Right cardiac atrium (tissue), 5 donors: ENCODE data around the gene GDF10. TPM values are rescaled to one million over a fixed set of nuclear protein-coding genes. Genes with fewer than 3 reads are reported as not detected.

Experiments
- ATAC-seq, 2 donors: fragments of 200-7000 bp; cut with Tn5 transposase; one replicate each; pipeline versions ENCODE4 v1.8.0 to v1.9.1; 2020; ENCODE audit warnings: moderate library complexity in 2 of 2, mild to moderate bottlenecking in 1 of 2
- DNase-seq, 3 donors: peaks; one replicate each; pipeline ENCODE4 v3.0.0-alpha.2; 2020
- H3K27ac ChIP-seq: one replicate; pipeline ENCODE4 v1.5.1; 2013; ENCODE audit warnings: mild to moderate bottlenecking, low read length, control low read depth, moderate library complexity
- H3K27me3 ChIP-seq: one replicate; pipeline ENCODE4 v1.6.1; 2013; ENCODE audit not compliant: control insufficient read depth, insufficient read depth
- H3K4me1 ChIP-seq: one replicate; pipeline ENCODE4 v1.6.1; 2013; ENCODE audit warnings: low read length; ENCODE audit not compliant: control insufficient read depth, insufficient read depth
- H3K4me3 ChIP-seq: one replicate; pipeline ENCODE4 v1.5.1; 2013; ENCODE audit warnings: low read length, control low read depth
- H3K9me3 ChIP-seq: one replicate; pipeline ENCODE4 v1.6.1; 2013; ENCODE audit warnings: low read length; ENCODE audit not compliant: control insufficient read depth
- WGBS: extraction: QIAGEN DNeasy Blood & Tissue Kit; methylation state at CpG from one replicate; pipeline ENCODE4 v1.1.7; 2013; 5-methylcytosine and 5-hydroxymethylcytosine counted together
- intact Hi-C, 4 donors: fragments of 100-400 bp; cut with DNase I; formaldehyde crosslinking; loops; one replicate each; pipeline versions ENCODE4 v1.11.0 to v1.14.0; 2022 to 2023
- polyA plus RNA-seq: library from polyadenylated mRNA; stranded (reverse); fragments of 200-250 nt; gene quantifications from one replicate; pipeline ENCODE4 v1.2.3, GENCODE V29; 2013
- total RNA-seq, 4 donors: library from RNA; stranded (reverse); fragmentation: NEBNext Ultra II Directional; extraction: Animal tissue kit (Norgen Biotek cat#: 25700); gene quantifications; one replicate each; pipeline ENCODE4 v1.2.1, GENCODE V29; 2021
- donor health status: healthy with polysubstance abuse.
- donor health status: DM: no; HTN: yes; CAD: no.
- donor health status: DM: no; HTN: no; CAD: no.
- donor health status: DM: no; HTN: yes; CAD: no; lungs with severe emphysema.
- donor health status: DM: yes; HTN: yes; CAD: no.

Gene GDF10
- total and polyA plus RNA-seq, 5 donors, result 1.8 to 4.3 (median 2.5) TPM

GRCh38 chr10:47348138-47348651 is 48.2 kb downstream of the GDF10 start, which contains the start of gene RBP3:
Gene RBP3, plus strand, starts transcription at chr10:47348363. Its CDS starts 122 bp downstream, at chr10:47348485.
- Histone ChIP-seq H3K4me3 (no peak within 1 kb of the TSS), H3K27me3 (no peaks in the 10 kb centered on the region), H3K9me3 (no peaks in the 10 kb centered on the region), H3K4me1 (no peaks in the 10 kb centered on the region), H3K27ac (no peak within 1 kb of the TSS)
- ATAC-seq (no peak), DNase-seq (no peak)
- WGBS, result 81% methylated on average over 5 of the region's 5 CpGs
- intact Hi-C loops, result no loop called here

DNA sequence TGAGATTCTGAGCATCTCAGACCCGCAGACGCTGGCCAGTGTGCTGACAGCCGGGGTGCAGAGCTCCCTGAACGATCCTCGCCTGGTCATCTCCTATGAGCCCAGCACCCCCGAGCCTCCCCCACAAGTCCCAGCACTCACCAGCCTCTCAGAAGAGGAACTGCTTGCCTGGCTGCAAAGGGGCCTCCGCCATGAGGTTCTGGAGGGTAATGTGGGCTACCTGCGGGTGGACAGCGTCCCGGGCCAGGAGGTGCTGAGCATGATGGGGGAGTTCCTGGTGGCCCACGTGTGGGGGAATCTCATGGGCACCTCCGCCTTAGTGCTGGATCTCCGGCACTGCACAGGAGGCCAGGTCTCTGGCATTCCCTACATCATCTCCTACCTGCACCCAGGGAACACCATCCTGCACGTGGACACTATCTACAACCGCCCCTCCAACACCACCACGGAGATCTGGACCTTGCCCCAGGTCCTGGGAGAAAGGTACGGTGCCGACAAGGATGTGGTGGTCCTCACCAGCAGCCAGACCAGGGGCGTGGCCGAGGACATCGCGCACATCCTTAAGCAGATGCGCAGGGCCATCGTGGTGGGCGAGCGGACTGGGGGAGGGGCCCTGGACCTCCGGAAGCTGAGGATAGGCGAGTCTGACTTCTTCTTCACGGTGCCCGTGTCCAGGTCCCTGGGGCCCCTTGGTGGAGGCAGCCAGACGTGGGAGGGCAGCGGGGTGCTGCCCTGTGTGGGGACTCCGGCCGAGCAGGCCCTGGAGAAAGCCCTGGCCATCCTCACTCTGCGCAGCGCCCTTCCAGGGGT is 48.9 kb downstream of the GDF10 start:
- intact Hi-C loops, result no loop called here
- no peak for DNase-seq
- H3K4me3 ChIP-seq, result no peak overlapping the region
- no peaks in the 10 kb centered on the region for H3K9me3 ChIP-seq
- WGBS, result 88% methylated on average over 36 of the region's 36 CpGs
- no peaks in the 10 kb centered on the region for H3K27me3 ChIP-seq
- H3K4me1 ChIP-seq, result no peaks in the 10 kb centered on the region
- no peak overlapping the region for H3K27ac ChIP-seq
- no peak for ATAC-seq

- H3K4me1 ChIP-seq, result no peaks in the 10 kb centered on the region
- H3K4me3 ChIP-seq, result no peak overlapping the region
- ATAC-seq (no peak), DNase-seq (no peak)
- intact Hi-C loops, result no loop called here
- no peaks in the 10 kb centered on the region for H3K27me3 ChIP-seq
- H3K27ac ChIP-seq, result no peak overlapping the region
- 93% methylated on average over 22 of the region's 22 CpGs for WGBS
- no peaks in the 10 kb centered on the region for H3K9me3 ChIP-seq
These were observed 49.5 kb downstream of the GDF10 start for GRCh38 chr10:47349516-47349915.

- intact Hi-C loops, result no loop called here
These were observed 50.0 kb downstream of the GDF10 start for GRCh38 chr10:47349941-47350371.

GRCh38 chr10:47350671-47351640 is 51.0 kb downstream of the GDF10 start:
- DNase-seq (no peak), ATAC-seq (no peak)
- WGBS, result 93% methylated on average over 39 of the region's 39 CpGs
- Histone ChIP-seq H3K27me3 (no peaks in the 10 kb centered on the region), H3K4me3 (no peak overlapping the region), H3K4me1 (no peaks in the 10 kb centered on the region), H3K9me3 (no peaks in the 10 kb centered on the region), H3K27ac (no peak overlapping the region)
- intact Hi-C loops, result no loop called here

More at GRCh38 chr10:47349941-47350371, 50.0 kb downstream of the GDF10 start:
- WGBS, result 95% methylated on average over 31 of the region's 31 CpGs
- Histone ChIP-seq H3K4me1 (no peaks in the 10 kb centered on the region), H3K27ac (no peak overlapping the region), H3K4me3 (no peak overlapping the region), H3K9me3 (no peaks in the 10 kb centered on the region), H3K27me3 (no peaks in the 10 kb centered on the region)
- ATAC-seq (no peak), DNase-seq (no peak)

GRCh38 chr10:47351899-47352815 is 52.2 kb downstream of the GDF10 start:
- intact Hi-C loops, result no loop called here
- WGBS, result 81% methylated on average over 14 of the region's 14 CpGs
- no peak for DNase-seq

DNA sequence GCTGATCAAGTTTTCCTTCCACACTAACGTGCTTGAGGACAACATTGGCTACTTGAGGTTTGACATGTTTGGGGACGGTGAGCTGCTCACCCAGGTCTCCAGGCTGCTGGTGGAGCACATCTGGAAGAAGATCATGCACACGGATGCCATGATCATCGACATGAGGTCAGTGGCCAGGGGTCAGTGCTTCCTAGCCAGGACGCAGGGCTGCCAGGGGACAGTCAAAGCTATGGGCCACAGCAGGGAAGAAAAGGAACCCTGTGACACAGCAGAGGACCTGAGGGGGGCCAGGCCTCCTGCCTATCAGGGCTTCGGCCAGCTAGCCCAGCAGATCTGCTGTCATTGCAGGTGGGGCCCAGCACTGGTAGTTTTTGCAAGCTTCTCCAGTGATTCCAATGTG is 53.4 kb downstream of the GDF10 start:
- WGBS, result 91% methylated on average over 6 of the region's 6 CpGs
- no peak for DNase-seq
- intact Hi-C loops, result no loop called here
- no peak overlapping the region for H3K4me3 ChIP-seq
- no peaks in the 10 kb centered on the region for H3K9me3 ChIP-seq
- no peak for ATAC-seq
- no peaks in the 10 kb centered on the region for H3K27me3 ChIP-seq
- no peak overlapping the region for H3K27ac ChIP-seq
- no peaks in the 10 kb centered on the region for H3K4me1 ChIP-seq

More at GRCh38 chr10:47351899-47352815, 52.2 kb downstream of the GDF10 start:
- Histone ChIP-seq H3K9me3 (no peaks in the 10 kb centered on the region), H3K4me1 (no peaks in the 10 kb centered on the region), H3K27ac (no peak overlapping the region), H3K4me3 (no peak overlapping the region), H3K27me3 (no peaks in the 10 kb centered on the region)
- no peak for ATAC-seq

- H3K27me3 ChIP-seq, result no peaks in the 10 kb centered on the region
- H3K4me1 ChIP-seq, result no peaks in the 10 kb centered on the region
- DNase-seq (no peak), ATAC-seq (no peak)
- intact Hi-C loops, result no loop called here
- no peaks in the 10 kb centered on the region for H3K9me3 ChIP-seq
- H3K4me3 ChIP-seq, result no peak overlapping the region
- WGBS, result 63% methylated on average over 4 of the region's 4 CpGs
- H3K27ac ChIP-seq, result no peak overlapping the region
These were observed 54.2 kb downstream of the GDF10 start for GRCh38 chr10:47354165-47354564.

- Histone ChIP-seq H3K9me3 (no peaks in the 10 kb centered on the region), H3K27ac (no peak overlapping the region), H3K4me1 (no peaks in the 10 kb centered on the region), H3K27me3 (no peaks in the 10 kb centered on the region), H3K4me3 (no peak overlapping the region)
- no peak for DNase-seq
- no peak for ATAC-seq
- intact Hi-C loops, result no loop called here
- WGBS, result 77% methylated on average over 1 of the region's 1 CpG
These were observed 54.9 kb downstream of the GDF10 start for GRCh38 chr10:47354900-47355299.

DNA sequence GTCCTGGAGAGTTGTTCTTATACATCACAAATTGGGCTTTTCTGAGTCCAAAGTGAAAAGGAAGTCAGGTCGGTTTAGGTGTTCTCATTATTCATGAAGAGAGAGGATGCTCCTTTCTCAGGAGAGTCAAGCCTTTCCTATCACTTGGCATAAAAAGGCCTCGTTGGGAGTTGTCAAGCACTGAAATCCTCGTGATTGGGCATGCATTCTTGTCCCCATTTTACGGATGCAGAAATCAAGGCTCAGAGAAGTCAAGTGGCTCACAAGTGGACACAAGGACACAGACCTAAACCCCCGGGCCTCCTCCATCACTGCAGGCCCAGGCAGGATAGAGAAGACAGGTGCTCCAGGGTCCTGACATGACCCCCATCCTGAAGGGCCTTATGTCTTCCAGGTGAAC is 56.7 kb downstream of the GDF10 start:
- no peak for ATAC-seq
- WGBS, result 83% methylated on average over 5 of the region's 5 CpGs
- intact Hi-C loops, result no loop called here

More for the DNA sequence above, 56.7 kb downstream of the GDF10 start:
- H3K27ac ChIP-seq, result no peak overlapping the region
- H3K4me1 ChIP-seq, result no peaks in the 10 kb centered on the region
- no peak overlapping the region for H3K4me3 ChIP-seq
- H3K9me3 ChIP-seq, result no peaks in the 10 kb centered on the region
- DNase-seq, result no peak
- H3K27me3 ChIP-seq, result no peaks in the 10 kb centered on the region
